ENCODE measurements around the gene ABHD12. TPM values are rescaled to one million over a fixed set of nuclear protein-coding genes. Genes with fewer than 3 reads are reported as not detected.

The ABHD12 gene
- total RNA-seq, 2 donors from 2014 or later, result 54.2 to 60.6 TPM

DNA sequence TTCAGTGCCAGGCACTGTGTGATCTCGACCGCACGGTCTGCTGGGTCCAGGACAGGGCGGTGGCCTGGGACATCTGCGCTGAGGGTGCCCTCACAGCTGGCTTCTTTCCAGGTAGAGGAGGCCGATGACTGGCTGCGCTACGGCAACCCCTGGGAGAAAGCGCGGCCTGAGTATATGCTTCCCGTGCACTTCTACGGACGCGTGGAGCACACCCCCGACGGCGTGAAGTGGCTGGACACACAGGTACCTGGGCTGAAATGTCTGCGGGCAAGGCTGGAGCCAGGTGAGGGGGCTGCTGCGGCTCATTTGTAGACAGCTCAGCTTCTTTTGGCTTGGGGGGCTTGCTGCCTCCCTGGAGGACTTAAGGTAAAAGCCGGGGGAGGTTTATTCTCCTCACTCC, 116.2 kb downstream of the ABHD12 start:
- intact Hi-C loops (cut with DNase I), result loop anchor here (10.0 kb wide), 1 partner anchor 280 kb away; the partner anchor contains the start of gene APMAP
- TF ChIP-seq, protein P1, sequence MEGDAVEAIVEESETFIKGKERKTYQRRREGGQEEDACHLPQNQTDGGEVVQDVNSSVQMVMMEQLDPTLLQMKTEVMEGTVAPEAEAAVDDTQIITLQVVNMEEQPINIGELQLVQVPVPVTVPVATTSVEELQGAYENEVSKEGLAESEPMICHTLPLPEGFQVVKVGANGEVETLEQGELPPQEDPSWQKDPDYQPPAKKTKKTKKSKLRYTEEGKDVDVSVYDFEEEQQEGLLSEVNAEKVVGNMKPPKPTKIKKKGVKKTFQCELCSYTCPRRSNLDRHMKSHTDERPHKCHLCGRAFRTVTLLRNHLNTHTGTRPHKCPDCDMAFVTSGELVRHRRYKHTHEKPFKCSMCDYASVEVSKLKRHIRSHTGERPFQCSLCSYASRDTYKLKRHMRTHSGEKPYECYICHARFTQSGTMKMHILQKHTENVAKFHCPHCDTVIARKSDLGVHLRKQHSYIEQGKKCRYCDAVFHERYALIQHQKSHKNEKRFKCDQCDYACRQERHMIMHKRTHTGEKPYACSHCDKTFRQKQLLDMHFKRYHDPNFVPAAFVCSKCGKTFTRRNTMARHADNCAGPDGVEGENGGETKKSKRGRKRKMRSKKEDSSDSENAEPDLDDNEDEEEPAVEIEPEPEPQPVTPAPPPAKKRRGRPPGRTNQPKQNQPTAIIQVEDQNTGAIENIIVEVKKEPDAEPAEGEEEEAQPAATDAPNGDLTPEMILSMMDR (IDR thresholded peaks at IDR 0.05), result no peak
- Histone ChIP-seq H3K9me3 (no peaks in the 10 kb centered on the region), H3K36me3 (peaks cover 31% of the 10 kb centered on the region), H3K4me1 (no peaks in the 10 kb centered on the region), H3K4me3 (no peak overlapping the region), H3K27me3 (no peaks in the 10 kb centered on the region), H3K27ac (no peak overlapping the region), H3K9ac (ENCODE audit: low read depth in 2 of 2, low read length in 2 of 2) (no peak overlapping the region)
- no peak for DNase-seq

DNA sequence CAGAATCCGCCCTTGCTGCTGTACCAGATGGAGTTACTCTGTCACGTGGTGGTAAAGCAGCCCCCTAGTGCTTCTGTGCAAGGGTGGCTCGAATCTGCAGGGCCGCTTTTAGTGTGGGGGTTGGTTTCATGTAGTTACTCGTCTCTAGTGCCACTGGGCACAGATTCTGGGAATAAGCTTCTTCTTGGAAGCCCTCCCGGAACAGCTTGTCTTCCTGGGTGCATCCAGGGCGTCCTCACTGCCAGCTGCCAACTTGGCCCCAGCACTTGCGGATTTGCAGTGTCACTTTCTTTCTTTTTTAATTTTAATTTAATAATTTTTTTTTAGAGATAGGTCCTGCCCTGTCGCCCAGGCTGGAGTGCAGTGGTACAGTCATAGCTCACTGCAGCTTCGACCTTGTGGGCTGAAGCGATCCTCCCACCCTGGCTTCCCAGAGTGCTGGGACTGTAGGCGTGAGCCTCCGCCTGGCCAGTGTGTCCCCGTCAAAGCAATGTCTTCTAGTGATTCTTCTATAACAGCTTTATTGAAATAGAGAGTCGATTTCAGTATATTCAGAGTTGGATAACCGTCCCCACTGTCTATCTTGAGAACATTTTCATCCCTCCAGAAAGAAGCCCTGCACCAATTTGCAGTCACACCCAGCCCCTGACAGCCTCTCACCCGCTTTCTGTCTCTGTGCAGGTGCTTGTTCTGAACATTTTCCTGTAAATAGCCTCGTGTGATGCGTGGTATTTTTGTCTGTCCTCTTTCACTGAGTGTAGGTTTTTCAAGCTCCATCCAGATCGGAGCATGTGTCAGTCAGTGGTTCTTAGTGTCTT, 116.9 kb downstream of the ABHD12 start:
- no peaks in the 10 kb centered on the region for H3K4me1 ChIP-seq
- intact Hi-C loops (cut with DNase I), result loop anchor here (10.0 kb wide), 1 partner anchor 279 kb away; the partner anchor contains the start of gene APMAP
- no peak for DNase-seq
- H3K9ac ChIP-seq (ENCODE audit: low read depth in 2 of 2, low read length in 2 of 2), result no peak overlapping the region
- H3K4me3 ChIP-seq, result no peak overlapping the region
- H3K9me3 ChIP-seq, result no peaks in the 10 kb centered on the region
- no peaks in the 10 kb centered on the region for H3K27me3 ChIP-seq
- peaks cover 30% of the 10 kb centered on the region for H3K36me3 ChIP-seq
- no peak overlapping the region for H3K27ac ChIP-seq
- TF ChIP-seq, protein P1 (IDR thresholded peaks at IDR 0.05), result no peak

DNA sequence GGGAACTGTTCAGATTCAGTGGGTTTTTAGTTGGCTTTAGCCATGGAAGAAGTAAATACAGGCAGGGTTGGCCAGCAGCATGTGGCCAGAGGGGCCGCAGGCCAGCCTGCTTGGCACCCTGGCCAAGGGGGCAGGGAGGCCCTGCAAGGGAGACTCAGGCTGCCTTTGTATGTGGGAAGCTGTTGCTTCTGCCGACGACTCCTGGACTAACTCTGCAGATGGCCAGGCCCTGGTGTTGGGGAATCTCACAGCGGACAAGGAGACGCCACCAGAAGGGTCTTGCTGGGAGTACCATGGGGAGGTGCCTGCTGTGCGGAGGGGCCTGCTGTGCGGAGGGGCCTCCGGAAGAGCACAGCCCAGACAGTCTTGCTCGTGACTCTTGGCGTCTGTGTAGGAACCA, 117.6 kb downstream of the ABHD12 start:
- no peak overlapping the region for H3K4me3 ChIP-seq
- no peaks in the 10 kb centered on the region for H3K9me3 ChIP-seq
- no peak for DNase-seq
- H3K27ac ChIP-seq, result no peak overlapping the region
- intact Hi-C loops (cut with DNase I), result loop anchor here (10.0 kb wide), 1 partner anchor 278 kb away; the partner anchor contains the start of gene APMAP
- H3K27me3 ChIP-seq, result no peaks in the 10 kb centered on the region
- no peak overlapping the region for H3K9ac ChIP-seq (ENCODE audit: low read depth in 2 of 2, low read length in 2 of 2)
- no peaks in the 10 kb centered on the region for H3K4me1 ChIP-seq
- TF ChIP-seq, protein P1 (IDR thresholded peaks at IDR 0.05), result no peak
- peaks cover 30% of the 10 kb centered on the region for H3K36me3 ChIP-seq

DNA sequence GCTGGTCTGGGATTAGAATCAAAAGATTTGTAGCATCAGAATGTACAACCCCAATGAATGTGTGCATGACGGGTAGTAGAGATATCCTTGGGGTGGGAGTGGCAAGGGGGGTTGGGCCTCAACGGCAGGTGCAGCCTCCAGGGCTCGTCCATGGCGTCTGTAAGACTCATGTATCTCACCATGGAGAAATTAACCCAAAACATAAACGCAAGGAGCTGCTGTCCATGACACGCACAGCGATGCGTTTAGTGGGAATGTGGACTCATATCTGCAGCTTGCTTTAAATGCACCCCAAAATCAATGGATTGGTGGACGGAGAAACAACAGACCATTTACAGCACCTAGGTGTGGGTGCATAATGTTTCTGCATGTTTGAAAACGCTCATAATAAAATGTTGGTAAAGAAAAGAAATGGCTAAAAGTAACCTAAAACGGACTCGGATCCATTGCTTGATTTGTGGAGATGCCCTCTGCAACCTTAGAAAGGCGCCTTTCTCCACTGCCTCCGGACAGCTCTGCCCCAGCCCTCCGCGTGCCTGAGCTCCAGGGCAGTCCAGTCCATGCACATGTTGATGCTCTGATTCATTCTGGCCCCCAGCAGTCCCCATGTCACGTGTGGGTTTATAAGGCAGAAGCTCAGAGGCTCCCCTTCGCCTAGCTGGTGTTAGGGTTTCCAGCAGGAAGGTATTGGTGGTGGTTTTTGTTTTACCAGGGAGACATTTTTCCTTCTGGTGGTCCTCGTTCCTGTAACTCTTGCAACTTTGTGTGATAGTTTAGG, 118.2 kb downstream of the ABHD12 start:
- no peaks in the 10 kb centered on the region for H3K4me1 ChIP-seq
- H3K36me3 ChIP-seq, result peaks cover 27% of the 10 kb centered on the region
- no peak overlapping the region for H3K27ac ChIP-seq
- H3K4me3 ChIP-seq, result no peak overlapping the region
- H3K27me3 ChIP-seq, result no peaks in the 10 kb centered on the region
- intact Hi-C loops (cut with DNase I), result loop anchor here (10.0 kb wide), 1 partner anchor 278 kb away; the partner anchor contains the start of gene APMAP
- TF ChIP-seq, protein P1 (IDR thresholded peaks at IDR 0.05), result no peak
- no peak for DNase-seq
- no peaks in the 10 kb centered on the region for H3K9me3 ChIP-seq
- no peak overlapping the region for H3K9ac ChIP-seq (ENCODE audit: low read depth in 2 of 2, low read length in 2 of 2)

DNA sequence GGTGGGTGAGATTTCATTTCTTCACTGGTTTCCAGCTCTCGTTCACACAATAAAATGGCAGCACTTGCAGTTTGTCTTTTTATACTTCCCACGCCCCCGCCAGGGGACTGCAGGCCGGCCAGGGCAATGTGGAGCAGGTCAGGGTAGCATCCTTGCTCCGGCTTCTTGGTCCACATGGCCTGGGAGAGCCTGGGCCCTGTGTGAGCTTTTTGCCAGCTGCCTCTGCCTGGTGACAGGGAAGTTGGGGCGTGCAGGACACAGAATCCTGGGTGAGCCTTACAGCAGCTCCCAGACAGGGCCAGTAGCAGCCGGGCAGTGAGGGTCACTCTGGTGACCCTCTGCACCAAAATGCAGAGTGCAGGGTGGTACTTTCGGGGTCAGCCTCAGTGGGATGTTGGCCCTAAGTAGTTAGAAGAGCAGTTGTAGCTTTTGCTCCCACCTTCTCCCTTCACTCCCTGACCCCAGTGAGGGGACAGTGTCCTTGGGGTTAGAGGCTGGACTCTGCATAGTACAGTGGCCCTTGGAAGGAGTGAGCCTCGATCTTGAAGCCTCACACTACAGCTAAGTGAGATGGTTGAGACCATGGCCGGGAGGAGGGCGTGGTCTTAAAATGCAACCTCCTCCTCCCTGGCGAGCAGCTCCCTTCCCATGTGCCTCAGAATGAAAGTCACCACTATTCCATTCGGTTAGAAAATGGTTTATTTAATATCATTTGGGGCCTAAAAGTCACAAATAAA, 119.0 kb downstream of the ABHD12 start:
- intact Hi-C loops (cut with DNase I), result loop anchor here (10.0 kb wide), 1 partner anchor 277 kb away; the partner anchor contains the start of gene APMAP
- Histone ChIP-seq H3K4me3 (no peak overlapping the region), H3K36me3 (peaks cover 23% of the 10 kb centered on the region), H3K9me3 (no peaks in the 10 kb centered on the region), H3K27ac (no peak overlapping the region), H3K27me3 (no peaks in the 10 kb centered on the region), H3K9ac (ENCODE audit: low read depth in 2 of 2, low read length in 2 of 2) (no peak overlapping the region), H3K4me1 (no peaks in the 10 kb centered on the region)
- TF ChIP-seq, protein P1 (IDR thresholded peaks at IDR 0.05), result no peak
- DNase-seq, result no peak
